HCT116 (cell line): Measurements from ENCODE around the gene COL19A1. TPM values are rescaled to one million over a fixed set of nuclear protein-coding genes. Genes with fewer than 3 reads are reported as not detected.

Experiments
- ATAC-seq: fragments of 200-7000 bp; cut with Tn5 transposase; 2 replicates; pipeline ENCODE4 v1.9.1; 2020; ENCODE audit warnings: mild to moderate bottlenecking, moderate library complexity
- BruUV-seq: library from RNA; stranded (reverse); fragments of 400-500 nt; replicated peaks from 2 replicates; lab custom pipeline; 2021; lab: Mats Ljungman, UMichigan
- CTCF ChIA-PET: fragments of 300-600 bp; sonication (Branson Sonifier 250); formaldehyde crosslinking; loops from one replicate; lab custom pipeline; 2021; ENCODE audit warnings: antibody characterized with exemption; lab: Charles Lee
- POLR2A ChIA-PET: fragments of 300-600, 350-600 bp; sonication (Branson Sonifier 250); formaldehyde crosslinking; loops from one replicate; lab custom pipeline; 2021; ENCODE audit warnings: antibody characterized with exemption; lab: Charles Lee
- RAD21 ChIA-PET, 2 experiments: fragments of 300-600 bp; sonication (Branson Sonifier 250); formaldehyde crosslinking; loops; one replicate each; lab custom pipeline; 2023; ENCODE audit warnings: low total read pairs in 2 of 2; ENCODE audit not compliant: uncharacterized antibody in 2 of 2, unreplicated experiment in 2 of 2, low non-redundant PET in 1 of 2; lab: Charles Lee
- DNase-seq: peaks from one replicate; pipeline ENCODE4 v3.0.0-alpha.2; 2010; ENCODE audit warnings: low read depth, low spot score
- H2AFZ ChIP-seq: fragments of 200-600 bp; shearing (Covaris generic), sonication (generic); 2 replicates; pipeline ENCODE4 v1.6.1; 2017; ENCODE audit warnings: low read depth, mixed run types, mixed read lengths, antibody characterized with exemption, low read length; ENCODE audit not compliant: poor library complexity, severe bottlenecking
- H3K27ac ChIP-seq: 2 replicates; pipeline ENCODE4 v1.5.1; 2012; ENCODE audit warnings: low read depth, low read length
- H3K27me3 ChIP-seq: fragments of 200-600 bp; sonication (generic); 2 replicates; pipeline ENCODE4 v1.6.1; 2016; ENCODE audit warnings: mixed run types, low read length, mixed read lengths; ENCODE audit not compliant: insufficient read depth
- H3K36me3 ChIP-seq, 2 experiments: fragments of 200-500 bp in 1 of 2; fragments of 200-600 bp in 1 of 2; sonication (Bioruptor generic) in 1 of 2; sonication (generic) in 1 of 2; 2 replicates each; pipeline versions ENCODE4 v1.5.1 to v1.6.1; 2014 to 2016; ENCODE audit warnings: low read length in 2 of 2, inconsistent platforms in 1 of 2, mixed read lengths in 1 of 2, mixed run types in 1 of 2; ENCODE audit not compliant: insufficient read depth in 2 of 2, control insufficient read depth in 1 of 2
- H3K4me1 ChIP-seq, 2 experiments: fragments of 200-600 bp in 1 of 2; sonication (generic) in 1 of 2; 2 replicates each; pipeline versions ENCODE4 v1.5.1 to v1.6.1; 2012 to 2017; ENCODE audit warnings: low read length in 2 of 2, inconsistent platforms in 1 of 2, mild to moderate bottlenecking in 1 of 2, mixed read lengths in 1 of 2, mixed run types in 1 of 2, moderate library complexity in 1 of 2; ENCODE audit not compliant: insufficient read depth in 2 of 2, control insufficient read depth in 1 of 2
- H3K4me2 ChIP-seq: fragments of 200-600 bp; sonication (generic); 2 replicates; pipeline ENCODE4 v1.6.1; 2017; ENCODE audit warnings: mixed run types, low read length, mixed read lengths
- H3K4me3 ChIP-seq, 2 experiments: fragments of 200-600 bp in 1 of 2; sonication (generic) in 1 of 2; replicated peaks in 1 of 2; 2 replicates each; pipeline ENCODE4 v1.5.1; 2011 to 2016; ENCODE audit warnings: low read length in 2 of 2, control low read depth in 1 of 2, low read depth in 1 of 2, mild to moderate bottlenecking in 1 of 2, mixed read lengths in 1 of 2, mixed run types in 1 of 2
- H3K79me2 ChIP-seq: fragments of 200-600 bp; sonication (generic); 2 replicates; pipeline ENCODE4 v1.6.1; 2017; ENCODE audit warnings: mild to moderate bottlenecking, mixed run types, low read length, moderate library complexity, mixed read lengths; ENCODE audit not compliant: insufficient read depth
- H3K9ac ChIP-seq: fragments of 200-600 bp; sonication (generic); 2 replicates; pipeline ENCODE4 v1.6.1; 2016; ENCODE audit warnings: low read length, mixed read lengths
- H3K9me2 ChIP-seq: fragments of 200-600 bp; sonication (generic), shearing (Covaris generic); 2 replicates; pipeline ENCODE4 v1.6.1; 2017; ENCODE audit warnings: mixed run types, mild to moderate bottlenecking, moderate library complexity; ENCODE audit not compliant: insufficient read depth
- H3K9me3 ChIP-seq, 2 experiments: fragments of 200-500 bp in 1 of 2; fragments of 200-600 bp in 1 of 2; sonication (Bioruptor generic) in 1 of 2; sonication (generic) in 1 of 2; 2 replicates each; pipeline ENCODE4 v1.6.1; 2014 to 2017; ENCODE audit warnings: low read length in 2 of 2, mixed read lengths in 2 of 2, inconsistent platforms in 1 of 2, low read depth in 1 of 2, mild to moderate bottlenecking in 1 of 2, mixed run types in 1 of 2, moderate library complexity in 1 of 2; ENCODE audit not compliant: control insufficient read depth in 1 of 2, insufficient read depth in 1 of 2
- H4K20me1 ChIP-seq: fragments of 200-600 bp; sonication (generic), shearing (Covaris generic); 2 replicates; pipeline ENCODE4 v1.6.1; 2017; ENCODE audit warnings: mixed run types, mild to moderate bottlenecking, moderate library complexity; ENCODE audit not compliant: insufficient read depth
- EGR1 ChIP-seq: IDR thresholded peaks from 2 replicates; pipeline ENCODE4 v1.6.1; 2012; ENCODE audit warnings: low read depth
- ELF1 ChIP-seq: IDR thresholded peaks from 2 replicates; pipeline ENCODE4 v1.6.1; 2012; ENCODE audit warnings: low read depth, borderline replicate concordance
- EZH2 ChIP-seq: fragments of 200-600 bp; sonication (generic); IDR thresholded peaks from 2 replicates; pipeline ENCODE4 v1.6.1; 2017; ENCODE audit warnings: antibody characterized with exemption, mixed run types
- MAX ChIP-seq: IDR thresholded peaks from 2 replicates; pipeline ENCODE4 v1.6.1; 2012
- POLR2AphosphoS5 ChIP-seq: IDR thresholded peaks from 2 replicates; pipeline ENCODE4 v1.6.1; 2011; ENCODE audit warnings: mild to moderate bottlenecking, low read depth, low read length, moderate library complexity
- REST ChIP-seq: IDR thresholded peaks from 2 replicates; pipeline ENCODE4 v1.6.1; 2012; ENCODE audit warnings: low read depth
- SIN3A ChIP-seq: IDR thresholded peaks from 2 replicates; pipeline ENCODE4 v1.6.1; 2012; ENCODE audit warnings: low read depth
- SP1 ChIP-seq: IDR thresholded peaks from 2 replicates; pipeline ENCODE4 v1.6.1; 2012; ENCODE audit warnings: low read depth
- YY1 ChIP-seq: IDR thresholded peaks from 2 replicates; pipeline ENCODE4 v1.6.1; 2011; ENCODE audit warnings: low read length, low read depth, moderate library complexity, mild to moderate bottlenecking; ENCODE audit not compliant: insufficient replicate concordance; ENCODE audit errors: extremely low read depth
- ZBTB33 ChIP-seq: IDR thresholded peaks from 2 replicates; pipeline ENCODE4 v1.6.1; 2011; ENCODE audit warnings: mild to moderate bottlenecking, low read length, moderate library complexity; ENCODE audit not compliant: insufficient replicate concordance; ENCODE audit errors: extremely low read depth
- ZFX ChIP-seq: fragments of 450-650 bp; IDR thresholded peaks from 2 replicates; pipeline ENCODE4 v1.6.1; 2017
- ZNF274 ChIP-seq: fragments of 200-500 bp; sonication (Bioruptor generic); IDR thresholded peaks from 2 replicates; pipeline ENCODE4 v1.6.1; 2014; ENCODE audit warnings: mild to moderate bottlenecking, low read depth, low read length, inconsistent platforms
- intact Hi-C: fragments of 100-400 bp; cut with micrococcal nuclease; formaldehyde crosslinking; loops from 2 replicates; pipeline ENCODE4 v1.10.0; 2022
- total RNA-seq: library from RNA; stranded (reverse); gene quantifications from one replicate; pipeline ENCODE4 v1.2.1, GENCODE V29; 2021; ENCODE audit not compliant: unreplicated experiment

Gene COL19A1
- total RNA-seq, 1 experiment from 2014 or later = not detected

- TF ChIP-seq REST (no peak), SP1 (no peak), MAX (no peak), POLR2AphosphoS5 (no peak), SIN3A (no peak), ELF1 (no peak), EZH2 (no peak), ZBTB33 (no peak), ZFX (no peak)
- TF ChIP-seq, all 23 proteins: peak for 0
These were observed 13.7 kb upstream of the COL19A1 start (continued) for GRCh38 chr6:69852706-69853105.

GRCh38 chr6:69861986-69862385, 4.4 kb upstream of the COL19A1 start:
- ATAC-seq = no peak
- H3K4me3 ChIP-seq = no peak overlapping the region
- H3K27me3 ChIP-seq = peaks cover 8% of the 10 kb centered on the region; the same call in 1 of the 2 replicates
- no peak overlapping the region for H3K27ac ChIP-seq
- intact Hi-C loops = no loop called here
- POLR2A ChIA-PET = no interaction called here
- H4K20me1 ChIP-seq = no peaks in the 10 kb centered on the region
- H3K9me2 ChIP-seq = no peaks in the 10 kb centered on the region
- no peak overlapping the region for H3K4me2 ChIP-seq
- TF ChIP-seq POLR2AphosphoS5 = no peak
- TF ChIP-seq EZH2 = no peak
- TF ChIP-seq ZNF274 = no peak
- no peak for TF ChIP-seq YY1
- no peak for TF ChIP-seq MAX
- TF ChIP-seq EGR1 = no peak
- TF ChIP-seq, all 23 proteins: peak for 0
- no TSS peak for BruUV-seq
- Histone ChIP-seq H3K9me3 (no peaks in the 10 kb centered on the region), H2AFZ (no peak overlapping the region), H3K4me1 (no peaks in the 10 kb centered on the region), H3K9ac (no peak overlapping the region), H3K36me3 (no peaks in the 10 kb centered on the region), H3K79me2 (no peaks in the 10 kb centered on the region)
- DNase-seq = no peak
- ChIA-PET RAD21 (no interaction called here), CTCF (no interaction called here)
